ENCODE data around the gene C2orf72.
"Not testable (repeated sequence)": the region's sequence is repeated elsewhere in the genome, so short reads cannot be mapped to it uniquely, and the experiment has no call there.

C2orf72 gene

DNA sequence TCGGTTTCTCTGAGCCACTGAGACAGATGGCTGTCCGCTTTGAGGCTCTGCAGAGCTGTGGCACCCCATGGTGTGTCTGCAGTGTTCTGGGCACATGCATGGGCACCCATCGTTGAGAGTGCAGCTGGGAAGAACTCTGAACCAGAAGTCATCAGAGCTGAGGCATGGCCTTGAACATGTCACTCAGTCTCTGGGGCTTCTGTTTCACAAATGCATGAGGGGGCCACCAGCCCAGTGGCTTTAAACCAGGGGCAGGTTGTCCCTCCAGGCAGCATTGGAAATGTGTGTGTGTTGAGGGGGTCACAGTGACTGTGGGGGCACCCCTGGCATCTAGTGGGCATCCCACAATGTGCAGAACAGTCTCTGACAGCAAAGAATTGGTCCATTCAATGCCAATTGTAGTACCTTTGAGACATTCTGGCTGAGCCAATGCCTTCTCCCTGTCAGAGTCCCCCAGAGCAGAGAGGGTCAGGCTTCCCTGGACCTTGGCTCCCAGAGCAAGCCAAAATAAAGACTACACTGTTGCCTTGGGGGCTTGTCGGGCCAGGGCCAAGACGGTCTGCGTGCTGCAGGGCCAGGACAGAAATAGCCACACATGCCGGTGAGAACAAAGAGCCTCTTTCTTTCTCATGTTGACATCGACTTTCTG is 10.1 kb downstream of the C2orf72 start:
- no peak for DNase-seq

DNA sequence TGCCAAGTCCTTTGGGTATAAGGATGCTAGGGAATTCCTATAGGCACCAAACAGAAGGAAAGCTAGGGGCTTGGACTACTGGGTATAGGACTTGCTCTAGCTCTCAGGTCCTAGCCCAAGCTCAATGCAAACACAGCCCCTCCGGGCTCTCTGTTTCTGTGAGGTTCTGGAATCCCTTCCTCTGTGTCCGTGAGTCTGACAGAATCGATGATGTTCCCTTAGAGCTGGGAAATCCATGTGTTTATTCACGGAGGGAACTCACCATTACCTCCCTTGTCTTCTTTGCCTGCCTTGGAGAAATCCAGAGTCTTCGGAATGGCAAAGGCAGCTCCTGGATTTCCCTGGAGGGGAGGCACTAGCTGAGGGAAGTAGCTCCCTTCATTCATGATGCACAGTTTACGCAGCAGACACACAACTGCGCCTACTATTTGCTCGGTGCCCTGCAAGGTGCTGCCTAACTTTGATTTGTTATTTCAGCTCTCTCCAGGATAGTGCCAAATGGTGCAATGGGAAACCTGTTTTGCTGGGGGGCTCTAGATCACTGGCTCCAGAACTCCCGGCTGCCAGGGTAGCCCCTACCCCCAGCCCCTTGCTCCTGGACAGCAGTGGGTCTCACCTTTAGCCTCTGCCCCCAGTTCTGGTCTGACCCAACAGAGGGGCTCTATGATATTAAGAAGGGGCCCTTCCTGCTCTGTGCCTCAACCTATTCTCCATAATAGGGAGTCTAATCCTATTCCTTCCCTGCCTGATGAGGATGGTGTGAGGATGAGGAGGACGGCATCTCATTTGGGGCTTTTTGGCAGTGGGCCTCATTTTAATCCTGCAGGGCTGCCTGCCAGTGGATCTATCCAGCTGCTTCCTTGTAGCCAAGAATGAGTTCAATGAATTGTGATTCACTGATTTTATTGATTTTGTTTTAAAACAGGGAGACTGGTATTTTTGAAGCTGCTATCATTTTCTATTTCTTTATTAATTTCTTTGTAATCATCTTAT is 10.9 kb downstream of the C2orf72 start:
- no peak for DNase-seq

GRCh38 chr2:231049286-231050017 is 12.1 kb downstream of the C2orf72 start:
- DNase-seq = no peak

DNA sequence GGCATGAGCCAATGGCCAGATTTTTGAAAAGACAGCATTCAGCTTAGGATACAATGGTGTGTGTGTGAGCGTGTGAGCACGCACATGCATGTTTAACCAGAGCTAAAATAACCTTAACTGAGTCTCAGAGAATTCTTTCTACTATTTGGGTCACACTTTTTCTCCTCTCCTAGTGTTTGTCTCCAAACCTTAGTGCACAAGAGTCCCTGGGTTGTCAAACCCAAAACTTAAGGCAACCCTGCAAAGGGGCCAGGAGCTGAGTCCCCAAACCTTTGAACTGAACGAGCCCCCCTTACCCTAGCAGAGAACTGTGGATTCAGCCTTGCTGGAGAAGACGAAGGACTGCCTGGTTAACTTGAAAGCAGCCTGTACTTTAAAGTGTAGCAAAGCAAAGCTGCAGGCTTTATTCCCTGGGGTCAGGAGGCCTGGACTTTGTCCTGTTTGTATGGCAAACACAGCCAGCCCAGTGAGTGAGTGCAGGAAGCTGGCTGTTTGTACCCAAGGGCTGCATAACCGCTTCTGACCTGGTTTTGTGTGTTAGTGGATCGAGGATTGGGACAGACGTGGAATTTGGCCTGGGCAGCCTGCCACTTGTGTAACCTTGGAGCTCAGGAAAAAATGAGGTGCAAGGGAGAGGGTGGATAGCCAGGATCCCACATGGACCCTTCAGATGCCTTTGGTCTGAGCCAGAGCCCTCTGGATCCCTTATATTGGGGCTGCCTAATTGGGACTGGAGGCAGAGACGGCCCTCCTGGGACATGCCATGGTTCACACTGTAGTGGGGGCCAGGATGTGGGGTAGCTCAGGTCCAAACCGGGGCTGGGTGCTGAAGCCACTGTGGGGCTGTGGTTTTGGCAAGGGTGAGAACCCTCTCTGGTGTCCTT is 12.9 kb downstream of the C2orf72 start:
- DNase-seq = no peak

DNA sequence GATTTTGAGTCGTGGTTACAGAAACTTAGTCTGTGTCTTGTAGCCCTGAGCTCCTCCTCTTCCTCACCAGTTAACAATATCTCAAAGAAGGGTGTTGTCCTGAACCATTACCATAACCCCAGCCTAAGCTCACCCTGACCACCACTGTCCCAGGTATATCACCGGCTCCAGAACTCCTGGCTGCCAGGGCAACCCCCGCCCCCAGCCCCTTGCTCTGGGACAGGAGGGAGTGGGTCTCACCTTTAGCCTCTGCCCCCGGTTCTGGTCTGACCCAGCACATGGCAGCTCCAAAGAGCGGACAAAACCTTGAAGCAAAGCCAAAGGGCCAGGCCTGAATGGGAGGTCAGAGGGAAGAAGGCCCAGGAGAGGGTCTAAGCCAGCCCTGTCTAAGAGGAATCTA is 13.8 kb downstream of the C2orf72 start:
- no peak for DNase-seq

GRCh38 chr2:231052494-231053451 is 15.4 kb downstream of the C2orf72 start:
- peak; percentile 66 for DNase-seq

- DNase-seq = no peak
These were observed 16.5 kb downstream of the C2orf72 start for GRCh38 chr2:231053846-231054245.

GRCh38 chr2:231056453-231057416 is 19.4 kb downstream of the C2orf72 start, which contains the start of gene PSMD1:
Gene PSMD1, plus strand, starts transcription at chr2:231056867. Its CDS starts 159 bp downstream, at chr2:231057026.
- peak; percentile 89 for DNase-seq

GRCh38 chr2:231057590-231057989 is 20.3 kb downstream of the C2orf72 start:
- DNase-seq = no peak

DNA sequence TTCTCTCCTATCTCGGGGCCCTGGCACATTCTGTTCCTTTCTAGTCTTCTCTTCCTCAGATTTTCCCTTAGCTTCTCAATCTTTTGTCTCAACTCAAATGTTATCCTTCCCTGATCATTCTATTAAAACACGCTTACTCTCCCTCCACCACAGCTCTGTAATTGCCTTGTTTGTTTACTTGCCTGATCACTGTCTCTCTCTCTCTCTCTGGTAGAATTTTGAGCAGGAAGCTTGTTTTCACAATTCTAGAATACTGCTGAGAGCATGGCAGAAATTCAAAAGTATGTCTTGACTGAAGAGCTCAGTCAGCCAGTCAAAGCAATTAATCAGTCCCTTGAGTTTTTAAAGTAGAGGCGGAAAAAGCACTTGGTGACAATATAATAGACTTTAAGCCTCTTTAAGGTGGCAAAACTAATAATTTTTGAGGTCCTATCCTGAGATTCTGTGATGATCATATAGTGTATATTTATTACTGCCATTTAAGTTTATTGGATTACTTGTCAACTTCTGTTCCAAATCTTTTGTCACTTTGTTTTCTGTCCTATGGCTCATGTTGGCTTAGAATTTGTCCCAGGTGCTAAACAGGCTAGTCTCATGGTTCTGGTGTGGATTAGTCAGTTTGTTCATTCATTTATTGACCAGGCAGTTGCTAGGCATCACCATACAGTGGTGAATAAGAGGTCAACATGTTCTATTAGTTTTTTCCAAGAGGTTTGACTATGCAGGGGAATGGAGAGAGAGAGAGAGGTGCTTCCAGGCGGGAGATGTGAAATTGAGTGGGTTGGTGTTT is 21.6 kb downstream of the C2orf72 start:
- DNase-seq = no peak

DNA sequence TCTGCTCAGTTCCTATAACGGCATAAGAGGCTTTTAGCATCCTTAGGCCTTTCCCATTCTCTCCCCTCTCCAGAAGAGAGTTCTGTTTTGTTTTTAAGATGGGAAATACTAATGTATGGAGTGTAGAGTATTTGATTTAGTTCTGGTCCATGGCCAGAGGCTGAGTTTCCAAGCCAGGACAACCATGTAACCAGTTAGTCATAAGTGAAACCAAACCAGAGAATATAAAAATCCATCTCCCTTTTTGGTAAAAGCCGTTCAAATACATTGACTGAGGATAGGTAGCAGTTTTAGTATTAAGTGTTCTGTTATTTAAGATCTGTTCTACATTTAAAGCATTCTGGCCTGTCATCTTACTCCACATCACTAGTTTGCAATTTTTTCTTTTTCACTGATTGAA is 22.4 kb downstream of the C2orf72 start:
- DNase-seq = no peak

DNA sequence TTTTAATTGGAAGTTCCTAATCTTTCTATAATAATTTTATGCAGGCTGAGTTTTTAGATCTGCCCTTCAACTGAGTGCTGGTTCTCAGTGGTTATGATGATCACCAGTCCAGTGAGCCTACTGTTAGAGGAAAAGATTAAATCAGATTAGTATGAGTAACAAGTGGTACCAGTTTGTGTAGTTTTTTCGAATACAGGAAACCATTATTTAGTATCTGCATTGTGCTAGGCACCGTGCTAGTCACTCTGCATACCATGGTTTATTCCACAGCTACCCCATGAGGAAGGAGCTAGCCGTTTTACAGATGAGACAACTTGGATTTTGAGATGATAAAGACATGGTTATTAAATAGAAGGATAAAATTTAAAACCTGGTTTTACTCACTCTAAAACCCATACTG is 25.5 kb downstream of the C2orf72 start:
- DNase-seq = no peak

DNA sequence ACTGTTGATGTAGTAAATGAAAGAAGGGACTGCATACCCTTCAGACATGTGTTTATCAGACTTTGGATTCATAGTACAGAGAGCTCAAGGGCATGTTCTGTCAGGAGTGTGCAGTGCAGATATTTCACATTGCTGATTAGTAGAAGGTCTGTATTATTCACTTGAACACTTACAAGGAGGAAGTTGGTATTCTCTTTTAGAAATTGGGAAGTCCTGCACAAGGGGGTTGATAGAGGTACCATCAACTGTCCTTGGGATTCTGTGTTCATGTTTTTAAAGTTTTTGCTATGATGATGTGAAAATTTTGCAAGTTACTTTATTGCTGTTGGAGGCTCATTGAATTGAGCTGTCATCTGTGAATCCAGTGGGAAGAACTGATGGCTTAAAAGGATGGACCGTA is 26.0 kb downstream of the C2orf72 start:
- no peak for DNase-seq

DNA sequence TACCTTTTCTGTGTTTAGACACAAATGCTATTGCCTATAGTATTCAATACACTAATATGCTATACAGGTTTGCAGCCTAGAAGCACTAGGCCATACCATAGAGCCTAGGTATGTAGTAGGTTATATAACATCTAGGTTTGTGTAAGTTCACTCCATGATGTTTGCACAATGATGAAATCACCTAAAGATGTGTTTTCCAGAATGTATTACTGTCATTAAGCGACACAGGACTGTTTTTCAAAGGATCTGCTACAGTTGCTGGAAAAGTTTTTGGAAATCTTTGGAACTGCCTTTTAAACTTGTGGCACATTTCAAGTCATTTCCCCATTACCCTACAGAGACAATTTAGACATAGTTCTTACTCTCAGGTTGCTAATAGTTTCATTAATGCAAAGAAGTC is 28.6 kb downstream of the C2orf72 start:
- no peak for DNase-seq

- not testable (repeated sequence) for DNase-seq
These were observed 30.2 kb downstream of the C2orf72 start for GRCh38 chr2:231067531-231067930.

DNA sequence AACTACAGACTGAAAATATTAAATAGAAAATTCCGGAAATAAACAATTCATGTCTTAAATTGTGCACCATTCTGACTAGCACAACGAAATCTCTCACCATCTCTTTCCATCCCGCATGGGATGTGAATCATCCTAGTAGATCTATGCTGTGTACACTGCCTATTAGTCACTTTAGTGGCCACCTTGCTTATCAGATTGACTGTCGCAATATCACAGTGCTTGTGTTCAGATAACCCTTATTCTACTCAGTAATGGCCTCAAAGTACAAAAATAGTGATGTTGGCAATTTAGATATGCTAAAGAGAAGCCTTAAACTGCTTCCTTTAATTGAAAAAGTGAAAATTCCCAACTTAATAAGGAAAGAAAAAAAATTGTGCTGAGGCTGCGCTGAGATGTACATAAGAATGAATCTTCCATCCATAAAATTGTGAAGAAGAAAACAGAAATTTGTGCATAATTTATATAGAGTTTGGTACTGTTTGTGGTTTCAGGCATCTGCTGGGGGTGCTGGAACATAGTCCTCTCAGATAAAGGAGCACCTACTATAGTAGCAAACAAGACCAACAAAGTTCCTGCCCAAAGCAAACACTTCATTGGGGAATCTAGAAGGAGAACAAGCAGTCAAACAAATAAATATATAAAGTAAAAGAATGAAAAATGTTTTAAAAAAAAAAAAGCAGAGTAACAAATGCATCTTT is 31.4 kb downstream of the C2orf72 start:
- DNase-seq = no peak

DNA sequence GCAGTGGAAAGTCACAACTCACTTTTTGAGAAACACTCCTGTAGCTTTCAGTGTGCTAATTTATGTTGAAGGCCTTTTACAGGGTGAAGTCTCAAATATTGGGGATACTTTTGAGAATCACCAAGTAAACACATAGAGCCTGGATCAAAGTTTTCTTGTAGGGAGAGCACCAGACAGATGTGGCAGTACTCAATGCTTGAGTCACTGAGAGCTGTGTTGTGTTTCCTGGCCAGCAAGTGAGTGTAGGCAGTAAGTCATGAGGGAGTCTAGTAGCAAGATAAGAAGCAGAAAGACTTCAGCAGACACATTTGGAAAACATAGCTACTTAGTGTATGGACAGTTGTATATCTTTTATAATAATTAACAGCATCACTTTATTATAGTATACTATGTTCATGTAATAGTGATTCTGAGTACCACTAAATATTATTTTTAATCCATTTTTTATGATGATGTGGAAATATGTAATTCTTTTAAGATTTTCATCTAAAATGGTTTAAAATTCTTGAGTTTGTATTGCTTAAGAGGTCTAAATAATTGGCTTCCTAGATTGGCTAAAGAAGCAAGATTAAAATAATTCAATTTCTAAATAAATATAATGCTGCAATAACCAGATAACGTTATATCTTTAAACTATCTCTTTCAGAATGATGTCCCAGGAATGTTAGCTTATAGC is 32.2 kb downstream of the C2orf72 start:
- DNase-seq = no peak

GRCh38 chr2:231084565-231084964 is 47.2 kb downstream of the C2orf72 start:
- no peak for DNase-seq

Data from effector CD8-positive, alpha-beta T cell (primary cell).